Osteoblast (primary cell): ENCODE data around the gene DSCAML1. TPM values are rescaled to one million over a fixed set of nuclear protein-coding genes. Genes with fewer than 3 reads are reported as not detected.

Source experiments
- DNase-seq: peaks from one replicate; pipeline ENCODE4 v3.0.0; 2011; ENCODE audit warnings: low spot score, mixed read lengths; ENCODE audit not compliant: insufficient read length; ENCODE audit errors: missing footprints
- H2AFZ ChIP-seq: 2 replicates; pipeline ENCODE4 v1.6.0; 2011; ENCODE audit warnings: mild to moderate bottlenecking, low read length
- H3K27ac ChIP-seq: 2 replicates; pipeline ENCODE4 v1.5.1; 2011; ENCODE audit warnings: mild to moderate bottlenecking, low read depth, low read length, moderate library complexity
- H3K27me3 ChIP-seq: 2 replicates; pipeline ENCODE4 v1.6.0; 2012; ENCODE audit warnings: mild to moderate bottlenecking, control low read depth, inconsistent platforms, low read length, moderate library complexity; ENCODE audit not compliant: insufficient read depth
- H3K36me3 ChIP-seq: 2 replicates; pipeline ENCODE4 v1.5.1; 2011; ENCODE audit warnings: mild to moderate bottlenecking, low read length, control low read depth, moderate library complexity; ENCODE audit not compliant: insufficient read depth
- H3K4me1 ChIP-seq: 2 replicates; pipeline ENCODE4 v1.5.1; 2011; ENCODE audit warnings: mild to moderate bottlenecking, low read length, control low read depth, moderate library complexity; ENCODE audit not compliant: insufficient read depth
- H3K4me2 ChIP-seq: 2 replicates; pipeline ENCODE4 v1.6.0; 2011; ENCODE audit warnings: mild to moderate bottlenecking, low read length; ENCODE audit not compliant: insufficient read depth
- H3K4me3 ChIP-seq: fragments of 200-600 bp; sonication (generic); 3 replicates; pipeline ENCODE4 v1.5.1; 2012; ENCODE audit warnings: mild to moderate bottlenecking, low read length, inconsistent platforms; ENCODE audit not compliant: insufficient read depth
- H3K79me2 ChIP-seq: 2 replicates; pipeline ENCODE4 v1.6.0; 2012; ENCODE audit warnings: mild to moderate bottlenecking, low read length, control low read depth, inconsistent platforms; ENCODE audit not compliant: insufficient read depth
- H3K9me3 ChIP-seq: 2 replicates; pipeline ENCODE4 v1.5.1; 2011; ENCODE audit warnings: low read depth, low read length, control low read depth
- H4K20me1 ChIP-seq: 2 replicates; pipeline ENCODE4 v1.6.0; 2012; ENCODE audit warnings: mild to moderate bottlenecking, low read length, control low read depth; ENCODE audit not compliant: insufficient read depth
- total RNA-seq: library from RNA; depleted of rRNA; stranded (reverse); fragments of >200 nt; gene quantifications from 2 replicates; pipeline ENCODE4 v1.2.3, GENCODE V29; 2012
- TF ChIP-seq, protein P1 (sequence below): IDR thresholded peaks from 2 replicates; pipeline ENCODE4 v1.5.1; 2011; ENCODE audit warnings: mild to moderate bottlenecking, low read depth, low read length, moderate library complexity; ENCODE audit errors: extremely low read depth

Gene DSCAML1
- total RNA-seq, 1 donor, result not detected

GRCh38 chr11:117678658-117679406, 118.2 kb downstream of the DSCAML1 start:
- H3K27me3 ChIP-seq, result peaks cover 12% of the 10 kb centered on the region
- no peak overlapping the region for H3K4me2 ChIP-seq
- H4K20me1 ChIP-seq, result no peaks in the 10 kb centered on the region
- TF ChIP-seq, protein P1, sequence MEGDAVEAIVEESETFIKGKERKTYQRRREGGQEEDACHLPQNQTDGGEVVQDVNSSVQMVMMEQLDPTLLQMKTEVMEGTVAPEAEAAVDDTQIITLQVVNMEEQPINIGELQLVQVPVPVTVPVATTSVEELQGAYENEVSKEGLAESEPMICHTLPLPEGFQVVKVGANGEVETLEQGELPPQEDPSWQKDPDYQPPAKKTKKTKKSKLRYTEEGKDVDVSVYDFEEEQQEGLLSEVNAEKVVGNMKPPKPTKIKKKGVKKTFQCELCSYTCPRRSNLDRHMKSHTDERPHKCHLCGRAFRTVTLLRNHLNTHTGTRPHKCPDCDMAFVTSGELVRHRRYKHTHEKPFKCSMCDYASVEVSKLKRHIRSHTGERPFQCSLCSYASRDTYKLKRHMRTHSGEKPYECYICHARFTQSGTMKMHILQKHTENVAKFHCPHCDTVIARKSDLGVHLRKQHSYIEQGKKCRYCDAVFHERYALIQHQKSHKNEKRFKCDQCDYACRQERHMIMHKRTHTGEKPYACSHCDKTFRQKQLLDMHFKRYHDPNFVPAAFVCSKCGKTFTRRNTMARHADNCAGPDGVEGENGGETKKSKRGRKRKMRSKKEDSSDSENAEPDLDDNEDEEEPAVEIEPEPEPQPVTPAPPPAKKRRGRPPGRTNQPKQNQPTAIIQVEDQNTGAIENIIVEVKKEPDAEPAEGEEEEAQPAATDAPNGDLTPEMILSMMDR, result no peak
- no peaks in the 10 kb centered on the region for H3K36me3 ChIP-seq
- H3K4me1 ChIP-seq, result no peaks in the 10 kb centered on the region
- H2AFZ ChIP-seq, result no peak overlapping the region
- no peaks in the 10 kb centered on the region for H3K9me3 ChIP-seq
- no peaks in the 10 kb centered on the region for H3K79me2 ChIP-seq
- no peak overlapping the region for H3K27ac ChIP-seq
- no peak for DNase-seq
- no peak overlapping the region for H3K4me3 ChIP-seq

DNA sequence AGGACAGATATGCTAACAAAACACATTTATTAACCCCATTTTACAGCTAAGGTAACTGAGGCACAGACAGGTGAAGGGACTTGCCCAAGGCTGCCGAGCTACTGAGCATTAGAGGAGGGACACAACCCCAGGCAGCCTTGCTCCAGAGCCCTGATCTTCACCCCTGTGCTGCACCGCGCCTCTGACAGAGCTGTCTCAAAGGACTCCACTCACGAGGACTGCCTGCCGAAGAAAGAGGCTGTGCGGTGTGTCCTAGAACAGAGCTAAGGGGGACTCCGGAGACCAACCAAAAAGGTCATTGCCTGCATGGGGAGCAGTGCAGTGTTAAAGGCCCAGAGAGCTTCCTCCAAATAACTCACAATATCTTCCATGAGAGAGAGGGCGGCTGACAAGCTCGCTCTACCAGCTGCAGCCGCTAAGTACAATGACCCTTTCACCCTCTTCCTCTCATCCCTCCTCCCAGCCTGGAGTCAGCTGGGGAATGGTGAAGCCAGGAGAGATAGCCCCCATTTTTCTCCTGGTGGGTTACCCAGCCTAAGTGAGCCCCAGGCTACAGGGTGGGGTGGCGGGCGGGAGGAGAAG, 119.2 kb downstream of the DSCAML1 start:
- DNase-seq, result no peak
- Histone ChIP-seq H2AFZ (no peak overlapping the region), H3K9me3 (no peaks in the 10 kb centered on the region), H3K27me3 (peaks cover 12% of the 10 kb centered on the region), H3K79me2 (no peaks in the 10 kb centered on the region), H4K20me1 (no peaks in the 10 kb centered on the region), H3K36me3 (no peaks in the 10 kb centered on the region), H3K4me1 (no peaks in the 10 kb centered on the region), H3K27ac (no peak overlapping the region), H3K4me2 (no peak overlapping the region), H3K4me3 (no peak overlapping the region)
- TF ChIP-seq, protein P1, result no peak

DNA sequence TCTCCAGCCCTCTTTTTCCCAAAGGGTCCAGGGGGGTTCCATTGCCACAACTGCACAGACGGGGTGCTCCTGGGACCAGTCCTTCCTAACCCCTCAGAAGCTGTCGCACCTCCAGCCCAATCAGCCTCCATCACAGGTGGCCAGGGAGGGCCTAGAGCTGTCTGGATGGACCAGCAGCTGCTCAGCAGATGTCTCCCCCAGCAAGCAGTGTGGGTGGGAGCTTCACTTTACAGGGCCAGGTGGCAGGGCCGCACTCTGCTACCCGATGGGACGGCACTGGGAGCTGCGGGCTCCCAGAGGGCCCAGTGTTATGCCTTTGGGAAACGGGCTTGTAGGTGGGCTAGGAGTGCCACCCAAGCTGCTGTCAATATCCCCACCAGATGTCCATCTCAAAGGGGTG, 120.5 kb downstream of the DSCAML1 start:
- Histone ChIP-seq H3K79me2 (no peaks in the 10 kb centered on the region), H3K36me3 (no peaks in the 10 kb centered on the region), H3K4me1 (no peaks in the 10 kb centered on the region), H3K4me2 (no peak overlapping the region), H2AFZ (no peak overlapping the region), H3K27ac (no peak overlapping the region), H3K9me3 (no peaks in the 10 kb centered on the region), H3K27me3 (peaks cover 3% of the 10 kb centered on the region), H3K4me3 (no peak overlapping the region), H4K20me1 (no peaks in the 10 kb centered on the region)
- TF ChIP-seq, protein P1, result no peak
- no peak for DNase-seq

GRCh38 chr11:117673602-117674001, 123.4 kb downstream of the DSCAML1 start:
- H2AFZ ChIP-seq, result no peak overlapping the region
- H3K4me1 ChIP-seq, result no peaks in the 10 kb centered on the region
- H3K4me2 ChIP-seq, result no peak overlapping the region
- no peaks in the 10 kb centered on the region for H3K36me3 ChIP-seq
- H4K20me1 ChIP-seq, result no peaks in the 10 kb centered on the region
- H3K9me3 ChIP-seq, result no peaks in the 10 kb centered on the region
- DNase-seq, result no peak
- H3K4me3 ChIP-seq, result no peak overlapping the region
- peaks cover 3% of the 10 kb centered on the region for H3K27me3 ChIP-seq
- H3K27ac ChIP-seq, result no peak overlapping the region
- H3K79me2 ChIP-seq, result no peaks in the 10 kb centered on the region
- TF ChIP-seq, protein P1, result no peak
